WI38 (cell line): ENCODE data around the gene C22orf31.
"Not testable (repeated sequence)": the region's sequence is repeated elsewhere in the genome, so short reads cannot be mapped to it uniquely, and the experiment has no call there.

Source experiments
- H3K4me3 ChIP-seq: 2 replicates; pipeline ENCODE4 v1.5.1; 2011; ENCODE audit warnings: low read depth, mild to moderate bottlenecking, control low read depth, low read length
- CTCF ChIP-seq: IDR thresholded peaks from 2 replicates; pipeline ENCODE4 v1.5.1; 2012; ENCODE audit warnings: low read depth, mild to moderate bottlenecking, control low read depth, low read length

C22orf31 gene

GRCh38 chr22:29043906-29044575, 17.6 kb downstream of the C22orf31 start:
- TF ChIP-seq CTCF: no peak
- H3K4me3 ChIP-seq: peak overlapping the region; percentile 19; the same call in 1 of the 2 replicates

- no peak for TF ChIP-seq CTCF
Observed at GRCh38 chr22:29041408-29041807, 20.2 kb downstream of the C22orf31 start.

GRCh38 chr22:29040385-29041275, 21.0 kb downstream of the C22orf31 start:
- H3K4me3 ChIP-seq: no peak overlapping the region
- TF ChIP-seq CTCF: peak; percentile 90

More at GRCh38 chr22:29041408-29041807, 20.2 kb downstream of the C22orf31 start:
- H3K4me3 ChIP-seq: no peak overlapping the region

- H3K4me3 ChIP-seq: not testable (repeated sequence)
Observed at GRCh38 chr22:29039684-29040083, 21.9 kb downstream of the C22orf31 start.

GRCh38 chr22:29039148-29039547, 22.5 kb downstream of the C22orf31 start:
- no peak for TF ChIP-seq CTCF

GRCh38 chr22:29037340-29037932, 24.2 kb downstream of the C22orf31 start:
- TF ChIP-seq CTCF: no peak
- no peak overlapping the region for H3K4me3 ChIP-seq

More at GRCh38 chr22:29039148-29039547, 22.5 kb downstream of the C22orf31 start:
- no peak overlapping the region for H3K4me3 ChIP-seq

GRCh38 chr22:29032584-29032983, 29.0 kb downstream of the C22orf31 start:
- no peak for TF ChIP-seq CTCF
- no peak overlapping the region for H3K4me3 ChIP-seq
